Activated T-cell treated with anti-CD3 and anti-CD28 coated beads for 48 hours (primary cell): ENCODE measurements around the gene PSMD8.
A peak's percentile ranks its signal among the peaks of the same experiment; 100 is the strongest.
"Not testable (repeated sequence)": the region's sequence is repeated elsewhere in the genome, so short reads cannot be mapped to it uniquely, and the experiment has no call there.

Experiments used
- DNase-seq: peaks from one replicate; pipeline ENCODE4 v3.0.0-alpha.2; 2020; ENCODE audit warnings: low read depth

PSMD8 gene

GRCh38 chr19:38387550-38388348 is 13.4 kb downstream of the PSMD8 start, which contains the start of gene GGN:
Gene GGN (minus strand): TSS chr19:38388034. CDS start chr19:38387261, 773 bp downstream.
- peak; percentile 80 for DNase-seq

- DNase-seq, result no peak
Measured at GRCh38 chr19:38388349-38389100, 14.2 kb downstream of the PSMD8 start, which contains the start of gene SPRED3. Gene SPRED3 (plus strand): TSS chr19:38388697. CDS start chr19:38390303, 1,606 bp downstream.

GRCh38 chr19:38389101-38389925 is 14.9 kb downstream of the PSMD8 start:
- no peak for DNase-seq

GRCh38 chr19:38389957-38390924 is 15.9 kb downstream of the PSMD8 start:
- DNase-seq, result no peak

- no peak for DNase-seq
Measured at GRCh38 chr19:38391911-38392464, 17.6 kb downstream of the PSMD8 start.

GRCh38 chr19:38392707-38393308 is 18.4 kb downstream of the PSMD8 start:
- DNase-seq, result no peak

GRCh38 chr19:38394488-38394887 is 20.1 kb downstream of the PSMD8 start:
- peak; percentile 78 for DNase-seq

- peak; percentile 49 for DNase-seq
Measured at GRCh38 chr19:38395381-38396114, 21.2 kb downstream of the PSMD8 start.

GRCh38 chr19:38399081-38399480 is 24.7 kb downstream of the PSMD8 start:
- no peak for DNase-seq

- no peak for DNase-seq
Measured at GRCh38 chr19:38399537-38399936, 25.2 kb downstream of the PSMD8 start.

- DNase-seq, result no peak
Measured at GRCh38 chr19:38400361-38400760, 26.0 kb downstream of the PSMD8 start.

GRCh38 chr19:38401148-38401547 is 26.8 kb downstream of the PSMD8 start:
- no peak for DNase-seq

GRCh38 chr19:38402623-38402966 is 28.2 kb downstream of the PSMD8 start:
- no peak for DNase-seq

- DNase-seq, result peak; percentile 98
Measured at GRCh38 chr19:38402967-38403674, 28.8 kb downstream of the PSMD8 start, which contains the start of gene FAM98C. Gene FAM98C (plus strand): TSS chr19:38403093. CDS start chr19:38403154, 61 bp downstream.

- DNase-seq, result no peak
Measured at GRCh38 chr19:38404858-38405257, 30.5 kb downstream of the PSMD8 start.

GRCh38 chr19:38405276-38405675 is 30.9 kb downstream of the PSMD8 start:
- DNase-seq, result no peak

- DNase-seq, result no peak
Measured at GRCh38 chr19:38409631-38410133, 35.3 kb downstream of the PSMD8 start.

- DNase-seq, result not testable (repeated sequence)
Measured at GRCh38 chr19:38410407-38410806, 36.0 kb downstream of the PSMD8 start.
